Stomach smooth muscle (tissue), 2 donors: ENCODE results near the gene IGFBP6.
"Not testable (repeated sequence)": the region's sequence is repeated elsewhere in the genome, so short reads cannot be mapped to it uniquely, and the experiment has no call there.

ENCODE experiments used
- H3K27ac ChIP-seq: one replicate; pipeline ENCODE4 v1.7.0; 2013; ENCODE audit warnings: mild to moderate bottlenecking, low read length, inconsistent platforms
- H3K27me3 ChIP-seq, 2 donors: one replicate each; pipeline ENCODE4 v1.7.0; 2013; ENCODE audit warnings: low read length in 2 of 2; ENCODE audit not compliant: insufficient read depth in 2 of 2, control insufficient read depth in 1 of 2
- H3K36me3 ChIP-seq, 2 donors: one replicate each; pipeline ENCODE4 v1.7.0; 2013; ENCODE audit warnings: low read length in 2 of 2; ENCODE audit not compliant: control insufficient read depth in 2 of 2, insufficient read depth in 2 of 2
- H3K4me1 ChIP-seq: one replicate; pipeline ENCODE4 v1.7.0; 2013; ENCODE audit warnings: low read length; ENCODE audit not compliant: control insufficient read depth, insufficient read depth
- H3K4me3 ChIP-seq, 2 donors: one replicate each; pipeline ENCODE4 v1.7.0; 2013; ENCODE audit warnings: low read length in 2 of 2
- H3K9ac ChIP-seq, 2 donors: one replicate each; pipeline ENCODE4 v1.7.0; 2013; ENCODE audit warnings: low read length in 2 of 2, mild to moderate bottlenecking in 1 of 2
- H3K9me3 ChIP-seq, 2 donors: one replicate each; pipeline ENCODE4 v1.7.0; 2013; ENCODE audit warnings: low read length in 2 of 2; ENCODE audit not compliant: control insufficient read depth in 2 of 2
- donor health status: healthy.
- donor health status: Pancreatic carcinoma.

IGFBP6 gene

DNA sequence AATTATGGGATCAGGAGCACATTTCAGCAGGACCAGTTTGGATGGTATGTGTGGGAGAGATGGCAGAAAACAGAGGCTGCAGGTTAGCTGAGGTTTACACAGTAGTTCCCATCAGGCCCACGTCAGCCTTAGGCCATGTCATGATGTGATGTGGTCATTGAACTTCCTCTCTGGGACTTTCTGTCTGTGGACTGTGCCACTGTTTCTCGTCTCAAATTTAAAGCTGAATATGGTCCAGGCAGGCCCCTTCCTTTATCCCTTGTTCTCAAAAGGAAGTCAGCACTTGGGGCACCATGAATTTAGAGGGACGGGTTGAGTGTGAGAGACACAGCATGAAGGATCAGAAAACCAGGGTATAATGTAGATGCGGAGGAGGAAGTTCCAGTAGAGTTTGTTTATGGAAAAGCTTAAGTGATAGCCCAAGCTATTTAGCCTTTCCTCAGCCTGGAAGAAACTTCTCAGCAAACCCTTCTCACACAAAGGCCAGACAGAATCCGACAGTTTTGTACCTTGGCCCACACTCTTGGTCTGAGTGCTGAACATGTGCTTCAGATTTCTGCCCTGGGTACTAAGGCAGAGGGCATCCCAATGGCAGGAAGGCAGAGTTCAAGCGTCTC, 3.6 kb upstream of the IGFBP6 start:
- no peak overlapping the region for H3K4me3 ChIP-seq
- H3K9ac ChIP-seq = no peak overlapping the region
- peaks cover 32% of the 10 kb centered on the region for H3K4me1 ChIP-seq
- H3K9me3 ChIP-seq = no peaks in the 10 kb centered on the region
- no peaks in the 10 kb centered on the region for H3K36me3 ChIP-seq
- H3K27ac ChIP-seq = no peak overlapping the region
- no peaks in the 10 kb centered on the region for H3K27me3 ChIP-seq

DNA sequence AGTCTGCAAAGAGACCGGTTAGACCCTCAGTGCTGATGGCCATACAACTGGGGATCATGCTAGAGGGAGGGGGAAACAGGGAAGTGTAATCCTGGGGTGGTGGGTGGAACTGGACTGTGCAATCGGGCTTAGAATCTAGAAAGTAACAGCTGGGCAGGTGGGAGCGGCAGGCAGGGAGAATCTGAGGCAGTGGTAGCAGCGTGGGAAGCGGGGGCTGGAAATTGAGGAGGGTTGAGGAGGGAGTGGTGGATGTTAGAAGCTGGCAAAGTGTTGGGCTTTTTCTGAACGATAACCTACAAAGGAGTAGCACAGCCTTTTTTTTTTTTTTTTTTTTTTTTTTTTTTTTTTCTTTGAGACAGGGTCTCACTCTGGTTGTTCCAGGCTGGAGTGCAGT, 3.1 kb upstream of the IGFBP6 start:
- H3K4me3 ChIP-seq = no peak overlapping the region
- no peak overlapping the region for H3K9ac ChIP-seq
- H3K9me3 ChIP-seq = no peaks in the 10 kb centered on the region
- no peaks in the 10 kb centered on the region for H3K36me3 ChIP-seq
- no peak overlapping the region for H3K27ac ChIP-seq
- no peaks in the 10 kb centered on the region for H3K27me3 ChIP-seq
- H3K4me1 ChIP-seq = peaks cover 38% of the 10 kb centered on the region

DNA sequence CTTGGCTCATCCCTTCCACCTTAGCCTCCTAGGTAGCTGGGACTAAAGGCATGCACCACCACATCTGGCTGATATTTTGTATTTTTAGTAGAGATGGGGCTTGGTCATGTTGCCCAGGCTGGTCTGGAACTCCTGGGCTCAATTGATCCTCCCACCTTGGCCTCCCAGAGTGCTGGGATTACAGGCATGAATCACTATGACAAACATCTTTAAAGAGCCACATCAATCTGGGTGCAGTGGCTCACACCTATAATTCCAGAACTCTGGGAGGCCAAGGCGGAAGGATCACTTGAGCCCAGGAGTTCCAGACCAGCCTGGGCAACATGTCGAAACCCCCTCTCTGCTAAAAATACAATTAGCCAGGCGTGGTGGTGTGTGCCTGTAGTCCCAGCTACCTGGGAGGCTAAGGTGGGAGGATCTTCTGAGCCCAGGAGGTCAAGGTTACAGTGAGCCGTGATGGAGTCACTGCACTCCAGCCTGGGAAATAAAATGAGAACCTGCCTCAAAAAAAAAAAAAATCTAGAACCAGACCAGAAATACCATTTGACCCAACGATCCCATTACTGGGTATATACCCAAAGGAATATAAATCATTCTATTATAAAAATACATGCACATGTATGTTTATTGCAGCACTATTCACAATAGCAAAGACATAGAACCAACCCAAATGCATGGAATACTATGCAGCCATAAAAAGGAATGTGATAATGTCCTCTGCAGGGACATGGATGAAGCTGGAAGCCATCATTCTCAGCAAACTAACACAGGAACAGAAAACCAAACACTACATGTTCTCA, 2.5 kb upstream of the IGFBP6 start:
- H3K9ac ChIP-seq, H3K27me3 ChIP-seq, H3K36me3 ChIP-seq, H3K9me3 ChIP-seq, H3K27ac ChIP-seq, H3K4me3 ChIP-seq: not testable (repeated sequence)
- H3K4me1 ChIP-seq = peaks cover 38% of the 10 kb centered on the region

DNA sequence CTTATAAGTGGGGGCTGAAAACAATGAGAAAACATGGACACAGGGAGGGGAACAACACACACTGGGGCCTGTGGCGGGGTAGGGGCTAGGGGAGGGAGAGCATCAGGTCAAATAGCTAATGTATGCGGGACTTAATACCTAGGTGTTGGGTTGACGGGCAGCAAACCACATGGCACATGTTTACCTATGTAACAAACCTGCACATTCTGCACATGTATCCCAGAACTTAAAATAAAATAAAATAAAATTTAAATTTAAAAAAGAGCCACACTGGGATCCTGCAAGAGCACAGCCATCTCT, 1.9 kb upstream of the IGFBP6 start:
- not testable (repeated sequence) for H3K9ac ChIP-seq, H3K36me3 ChIP-seq, H3K27me3 ChIP-seq, H3K27ac ChIP-seq, H3K4me3 ChIP-seq, H3K9me3 ChIP-seq
- H3K4me1 ChIP-seq = peaks cover 38% of the 10 kb centered on the region

GRCh38 chr12:53096089-53096741, 1.3 kb upstream of the IGFBP6 start:
- Histone ChIP-seq H3K27me3 (no peaks in the 10 kb centered on the region), H3K9ac (peak overlapping the region in 1 of 2 donors; percentile 70), H3K9me3 (no peaks in the 10 kb centered on the region), H3K36me3 (no peaks in the 10 kb centered on the region), H3K27ac (peak overlapping the region; percentile 80), H3K4me3 (peak overlapping the region; percentile 67 to 85), H3K4me1 (peaks cover 38% of the 10 kb centered on the region)

DNA sequence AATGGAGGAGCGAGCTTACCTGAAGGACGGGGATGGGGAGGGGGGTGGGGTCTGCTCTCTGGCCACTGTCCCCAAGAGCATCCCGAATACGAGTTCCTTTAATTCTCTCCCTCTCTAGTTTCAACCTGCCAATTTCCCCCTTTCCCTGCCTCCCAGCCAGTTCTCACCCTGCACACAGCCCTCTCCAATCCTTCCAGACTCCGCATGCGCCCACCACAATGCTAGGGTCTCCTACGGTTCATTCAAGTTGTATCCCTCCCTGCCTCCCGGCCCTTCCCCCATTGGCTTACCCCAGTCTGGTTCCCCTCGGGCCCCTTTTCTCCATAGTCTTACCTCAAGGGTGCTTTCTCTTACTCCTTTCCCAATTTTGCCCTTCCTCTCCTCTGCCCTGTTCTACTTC, 708 bp upstream of the IGFBP6 start:
- H3K27me3 ChIP-seq = no peaks in the 10 kb centered on the region
- no peaks in the 10 kb centered on the region for H3K9me3 ChIP-seq
- H3K27ac ChIP-seq = peak overlapping the region; percentile 80
- H3K4me3 ChIP-seq = peak overlapping the region; percentile 67 to 85
- peak overlapping the region; percentile 66 to 70 for H3K9ac ChIP-seq
- peaks cover 0 to under 1% of the 10 kb centered on the region in 2 donors for H3K36me3 ChIP-seq
- H3K4me1 ChIP-seq = peaks cover 38% of the 10 kb centered on the region

DNA sequence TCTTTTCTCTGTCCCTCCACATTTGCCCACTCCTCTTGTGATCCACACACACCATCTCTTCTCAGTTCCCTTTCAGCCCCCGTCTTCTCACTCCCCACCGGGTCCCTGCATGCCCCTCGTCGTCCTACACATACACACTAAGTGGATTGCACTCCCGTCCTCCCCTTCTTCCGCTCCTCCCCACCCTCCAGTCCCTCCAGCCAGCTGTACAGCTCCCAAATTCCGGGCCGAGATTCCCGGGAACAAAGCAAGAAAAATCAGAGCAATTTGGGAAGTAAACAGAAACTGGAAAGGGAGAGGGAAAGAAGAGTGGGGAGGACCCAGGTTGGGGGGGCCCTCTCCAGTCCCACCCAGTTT, 282 bp upstream of the IGFBP6 start:
- no peaks in the 10 kb centered on the region for H3K27me3 ChIP-seq
- H3K9me3 ChIP-seq = no peaks in the 10 kb centered on the region
- peak overlapping the region; percentile 66 to 70 for H3K9ac ChIP-seq
- peaks cover 0 to 3% of the 10 kb centered on the region in 2 donors for H3K36me3 ChIP-seq
- H3K4me3 ChIP-seq = peak overlapping the region; percentile 67 to 85
- H3K4me1 ChIP-seq = peaks cover 36% of the 10 kb centered on the region
- H3K27ac ChIP-seq = peak overlapping the region; percentile 80

DNA sequence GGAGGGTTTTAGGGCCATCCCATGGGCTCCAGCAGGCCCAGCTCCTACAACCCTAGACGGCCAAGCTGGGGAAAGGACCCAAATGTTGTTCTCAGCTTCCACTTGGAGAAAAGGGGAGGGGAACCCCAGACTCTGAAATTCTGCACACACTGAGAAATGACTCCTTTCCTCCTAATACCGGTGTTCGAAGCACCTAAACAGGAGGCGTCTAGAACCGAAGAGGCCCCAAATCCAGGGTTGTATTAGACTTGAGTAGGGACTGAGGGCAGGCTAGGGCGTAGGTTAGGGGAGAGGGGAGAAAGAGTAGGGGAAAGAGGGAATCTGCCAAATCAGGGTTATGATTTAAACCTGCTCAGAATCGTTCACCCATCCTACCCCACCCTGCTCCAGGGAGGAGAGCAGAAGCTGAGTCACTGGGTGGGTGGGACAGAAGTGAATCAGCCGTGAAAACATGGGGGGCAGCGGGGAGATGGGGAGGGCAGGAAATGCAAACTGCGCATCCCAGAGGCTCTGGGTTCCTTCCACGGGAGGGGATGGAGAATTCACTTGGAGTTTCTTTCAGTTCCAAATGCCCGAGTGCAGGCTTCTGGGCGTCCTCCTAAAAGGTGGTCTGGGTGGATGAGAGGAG, 1.0 kb downstream of the IGFBP6 start:
- peak overlapping the region; percentile 80 for H3K27ac ChIP-seq
- H3K4me3 ChIP-seq = peak overlapping the region; percentile 67 to 85
- peaks cover 40% of the 10 kb centered on the region for H3K4me1 ChIP-seq
- H3K9ac ChIP-seq = peak overlapping the region; percentile 55 to 62
- H3K27me3 ChIP-seq = no peaks in the 10 kb centered on the region
- H3K36me3 ChIP-seq = peaks cover 0 to 5% of the 10 kb centered on the region in 2 donors
- H3K9me3 ChIP-seq = no peaks in the 10 kb centered on the region

DNA sequence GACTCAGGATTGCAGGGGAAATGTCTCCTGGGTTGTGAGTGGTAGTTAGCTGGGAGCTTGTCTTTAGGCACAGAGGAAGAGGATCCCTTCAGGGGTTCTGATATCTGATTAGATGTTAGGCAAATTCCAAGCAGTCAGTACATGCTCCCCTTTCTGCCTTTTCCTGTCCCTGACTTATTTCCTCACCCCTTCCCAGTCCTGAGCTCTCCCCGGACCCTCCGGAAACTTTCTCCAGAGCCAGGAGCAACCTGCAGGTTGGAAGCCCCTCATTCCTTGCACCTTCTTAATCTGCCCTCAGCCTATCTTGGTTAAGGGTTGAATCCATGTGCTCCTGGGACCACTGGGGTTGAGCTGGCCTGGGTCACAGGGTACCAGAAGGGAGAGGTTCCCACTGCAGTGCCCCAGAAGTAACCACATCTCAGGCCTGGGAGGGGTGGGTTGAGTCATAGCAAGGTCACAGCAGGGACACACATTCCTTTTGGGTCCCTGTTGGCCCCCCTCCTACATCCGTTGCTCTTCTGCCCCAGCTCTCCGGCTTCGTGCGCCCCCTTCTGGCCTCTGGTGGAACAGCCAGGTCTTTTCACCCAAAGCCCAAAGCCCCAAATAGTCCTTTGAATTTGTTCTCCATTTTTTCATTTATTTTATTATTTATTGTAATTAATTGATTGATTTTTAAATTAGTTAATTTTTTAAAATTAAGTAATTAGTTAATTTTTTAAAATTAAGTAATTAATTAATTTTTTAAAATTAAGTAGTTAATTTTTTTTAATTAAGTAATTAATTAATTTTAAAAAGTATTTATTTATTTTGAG, 1.8 kb downstream of the IGFBP6 start:
- H3K27ac ChIP-seq = peak overlapping the region; percentile 80
- H3K27me3 ChIP-seq = no peaks in the 10 kb centered on the region
- peak overlapping the region; percentile 58 to 62 for H3K9ac ChIP-seq
- peaks cover 36% of the 10 kb centered on the region for H3K4me1 ChIP-seq
- peak overlapping the region; percentile 40 to 85 for H3K4me3 ChIP-seq
- no peaks in the 10 kb centered on the region for H3K9me3 ChIP-seq
- H3K36me3 ChIP-seq = peaks cover 0 to 5% of the 10 kb centered on the region in 2 donors

DNA sequence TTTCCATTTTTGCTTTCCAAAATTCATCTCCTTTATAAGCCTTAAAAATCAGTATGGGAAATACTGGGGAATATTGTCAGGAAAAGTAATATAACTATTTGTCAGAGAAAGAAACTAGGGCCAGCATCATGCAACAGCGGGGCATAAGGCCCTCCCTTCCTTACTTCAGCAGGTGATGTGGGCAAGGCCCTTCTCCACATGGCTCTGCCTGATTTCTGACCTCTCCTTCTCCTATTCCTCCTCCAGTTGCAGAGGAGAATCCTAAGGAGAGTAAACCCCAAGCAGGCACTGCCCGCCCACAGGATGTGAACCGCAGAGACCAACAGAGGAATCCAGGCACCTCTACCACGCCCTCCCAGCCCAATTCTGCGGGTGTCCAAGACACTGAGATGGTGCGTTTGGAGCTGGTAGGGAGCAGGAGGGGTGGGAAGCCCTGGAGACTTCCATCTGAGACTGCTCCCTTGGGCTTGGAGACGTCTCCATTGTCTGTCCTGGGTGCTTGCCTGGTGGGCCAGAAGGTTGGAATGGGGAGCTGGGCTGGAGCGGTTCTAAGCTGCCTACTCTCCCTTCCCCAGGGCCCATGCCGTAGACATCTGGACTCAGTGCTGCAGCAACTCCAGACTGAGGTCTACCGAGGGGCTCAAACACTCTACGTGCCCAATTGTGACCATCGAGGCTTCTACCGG, 3.1 kb downstream of the IGFBP6 start:
- peaks cover 35% of the 10 kb centered on the region for H3K4me1 ChIP-seq

More for the DNA sequence above, 3.1 kb downstream of the IGFBP6 start:
- no peak overlapping the region for H3K9ac ChIP-seq
- H3K27me3 ChIP-seq = no peaks in the 10 kb centered on the region
- H3K9me3 ChIP-seq = no peaks in the 10 kb centered on the region
- H3K4me3 ChIP-seq = peak overlapping the region in 1 of 2 donors; percentile 15
- peaks cover 0 to 5% of the 10 kb centered on the region in 2 donors for H3K36me3 ChIP-seq
- H3K27ac ChIP-seq = no peak overlapping the region
